H54 (cell line): ENCODE data around the gene SLC45A2.

Experiments
- DNase-seq: peaks from one replicate; pipeline ENCODE4 v3.0.0; 2011; ENCODE audit warnings: low spot score, mixed read lengths; ENCODE audit not compliant: insufficient read length
- FAIRE-seq: peaks from 3 replicates; lab custom pipeline; 2011; peaks lifted over from hg19 to GRCh38; lab: Jason Lieb, UNC
- POLR2A ChIP-seq: IDR thresholded peaks from 2 replicates; pipeline ENCODE4 v1.6.1; 2011; ENCODE audit warnings: low read depth, mild to moderate bottlenecking, low read length

Gene SLC45A2

GRCh38 chr5:33905381-33905780 lies 79.1 kb downstream of the SLC45A2 start:
- no peak for TF ChIP-seq POLR2A
- FAIRE-seq (no peak), DNase-seq (no peak)

GRCh38 chr5:33903118-33903517 lies 81.4 kb downstream of the SLC45A2 start:
- no peak for FAIRE-seq
- TF ChIP-seq POLR2A, result no peak
- DNase-seq, result no peak

- FAIRE-seq (no peak), DNase-seq (no peak)
- no peak for TF ChIP-seq POLR2A
Observed at GRCh38 chr5:33901156-33901555, 83.3 kb downstream of the SLC45A2 start.
